Urinary bladder (tissue), 4 donors: ENCODE data around the gene NCKAP5. TPM values are rescaled to one million over a fixed set of nuclear protein-coding genes. Genes with fewer than 3 reads are reported as not detected.

Experiments
- DNase-seq: peaks from one replicate; pipeline ENCODE4 v3.0.0-alpha.2; 2015; ENCODE audit errors: extremely low spot score
- H3K27ac ChIP-seq: one replicate; pipeline ENCODE4 v1.5.1; 2013; ENCODE audit warnings: low read depth, mild to moderate bottlenecking, moderate library complexity
- H3K36me3 ChIP-seq: one replicate; pipeline ENCODE4 v1.6.1; 2013; ENCODE audit warnings: mild to moderate bottlenecking, moderate library complexity; ENCODE audit not compliant: insufficient read depth
- H3K4me1 ChIP-seq: one replicate; pipeline ENCODE4 v1.6.1; 2013; ENCODE audit warnings: mild to moderate bottlenecking, moderate library complexity; ENCODE audit not compliant: insufficient read depth
- H3K4me3 ChIP-seq: one replicate; pipeline ENCODE4 v1.5.1; 2013; ENCODE audit warnings: low read depth, low read length
- WGBS: extraction: QIAGEN DNeasy Blood & Tissue Kit; methylation state at CpG from one replicate; pipeline ENCODE4 v1.1.7; 2013; 5-methylcytosine and 5-hydroxymethylcytosine counted together
- polyA plus RNA-seq: library from polyadenylated mRNA; stranded (reverse); fragments of 200-250 nt; gene quantifications from one replicate; pipeline ENCODE4 v1.2.3, GENCODE V29; 2013
- total RNA-seq: library from RNA; depleted of rRNA; stranded (reverse); fragments of >200 nt; gene quantifications from one replicate; pipeline ENCODE4 v1.2.3, GENCODE V29; 2014
- donor health status: healthy with polysubstance abuse.
- donor health status: healthy.

The NCKAP5 gene
- total and polyA plus RNA-seq, 2 donors = 0.32 to 14.4 TPM

DNA sequence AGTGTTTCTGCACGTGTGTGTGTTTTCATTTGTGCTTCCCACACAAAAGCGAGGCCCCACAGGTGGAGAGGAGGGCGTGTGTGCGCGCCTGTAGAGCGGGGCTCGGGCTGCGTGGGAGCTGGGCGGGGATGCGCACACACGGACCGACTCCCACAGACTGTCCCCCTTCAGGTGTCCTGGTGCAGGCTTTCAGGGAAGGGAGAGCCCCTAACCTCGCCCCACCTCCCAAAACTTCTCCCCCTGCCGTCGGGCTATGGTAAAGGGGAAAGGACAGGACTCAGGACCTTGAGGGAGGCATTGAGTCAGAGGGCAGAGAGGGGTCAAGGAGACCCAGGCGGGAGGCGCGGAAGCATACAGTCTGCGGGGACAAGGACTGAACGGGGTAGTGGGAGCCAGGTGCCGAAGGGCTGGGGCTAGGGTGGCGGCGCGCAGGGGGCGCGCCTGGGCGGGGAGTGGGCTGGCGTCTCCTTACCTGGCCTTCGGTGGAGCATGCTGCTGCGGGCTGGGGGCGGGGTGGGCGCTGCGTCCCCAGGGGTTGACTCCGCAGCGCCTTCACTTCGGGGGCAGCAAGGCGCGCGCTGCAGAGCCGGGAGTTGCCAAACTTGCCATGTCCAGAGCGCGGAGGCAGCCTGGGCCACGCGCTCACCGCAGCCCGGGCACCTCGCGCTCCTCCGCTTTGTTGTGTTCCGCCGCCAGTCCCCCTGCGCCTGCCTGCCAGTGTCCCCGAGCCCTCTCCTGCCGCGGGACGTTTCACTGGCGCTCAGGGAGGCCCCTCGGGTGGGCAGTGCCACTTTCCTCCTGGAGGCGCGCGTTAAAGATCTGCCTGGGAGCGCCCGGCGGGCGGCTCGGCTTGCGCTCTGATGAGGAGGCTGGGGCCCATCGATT lies 302.0 kb downstream of the NCKAP5 start:
- peak overlapping the region; percentile 41 for H3K4me3 ChIP-seq
- no peak for DNase-seq
- H3K36me3 ChIP-seq = no peaks in the 10 kb centered on the region
- 4% methylated on average over 68 of the region's 68 CpGs for WGBS
- no peaks in the 10 kb centered on the region for H3K4me1 ChIP-seq
- H3K27ac ChIP-seq = no peak overlapping the region

DNA sequence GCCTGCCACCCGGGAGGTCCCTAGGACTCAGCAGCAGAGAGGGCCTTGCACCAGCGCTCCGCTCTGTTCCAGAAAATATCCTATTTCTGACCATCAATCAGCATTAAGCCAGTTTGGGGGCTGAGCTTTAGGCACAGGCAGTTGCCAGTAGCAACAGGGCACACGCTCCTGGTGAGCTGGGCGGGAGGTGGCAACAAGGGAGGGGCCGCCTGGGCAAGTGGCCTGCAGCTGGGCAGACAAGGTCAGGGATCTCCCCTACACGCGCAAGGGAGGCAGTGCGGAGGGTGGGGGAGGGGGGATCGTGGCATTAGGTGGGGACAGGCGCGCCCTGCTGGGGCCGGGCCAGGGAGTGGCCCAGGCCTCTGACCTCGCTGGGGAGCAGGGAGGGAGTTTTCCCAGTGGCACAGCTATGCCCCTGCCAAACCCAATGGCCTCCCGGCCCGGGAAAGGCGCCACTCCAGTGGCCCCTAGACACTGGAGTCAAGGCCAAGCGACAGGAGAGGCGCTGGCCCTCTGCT lies 302.8 kb downstream of the NCKAP5 start:
- WGBS = 28% methylated on average over 19 of the region's 19 CpGs
- no peak overlapping the region for H3K4me3 ChIP-seq
- no peaks in the 10 kb centered on the region for H3K4me1 ChIP-seq
- no peaks in the 10 kb centered on the region for H3K36me3 ChIP-seq
- DNase-seq = no peak
- H3K27ac ChIP-seq = no peak overlapping the region

DNA sequence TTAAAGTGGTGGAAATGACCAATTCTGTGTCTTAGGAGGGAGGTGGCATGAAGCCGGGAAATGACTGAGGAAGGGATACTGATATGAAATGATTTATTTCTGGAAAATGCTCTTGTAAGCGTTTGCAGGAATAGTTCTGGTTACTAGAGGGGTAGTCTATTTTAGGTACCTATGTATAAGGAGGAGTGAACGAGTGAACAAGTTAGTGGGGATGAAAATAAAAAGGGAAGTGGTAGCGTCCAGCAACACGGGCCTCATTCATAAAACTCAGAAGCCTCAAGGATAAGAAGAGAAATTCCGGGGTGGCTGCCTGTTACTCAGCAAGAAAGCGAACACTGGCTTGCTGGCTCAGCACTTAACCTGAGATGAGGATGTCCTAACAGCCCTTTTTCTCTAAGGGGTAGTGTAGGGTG lies 303.3 kb downstream of the NCKAP5 start:
- 43% methylated on average over 7 of the region's 7 CpGs for WGBS
- Histone ChIP-seq H3K4me3 (no peak overlapping the region), H3K4me1 (no peaks in the 10 kb centered on the region), H3K36me3 (no peaks in the 10 kb centered on the region), H3K27ac (no peak overlapping the region)
- DNase-seq = no peak

DNA sequence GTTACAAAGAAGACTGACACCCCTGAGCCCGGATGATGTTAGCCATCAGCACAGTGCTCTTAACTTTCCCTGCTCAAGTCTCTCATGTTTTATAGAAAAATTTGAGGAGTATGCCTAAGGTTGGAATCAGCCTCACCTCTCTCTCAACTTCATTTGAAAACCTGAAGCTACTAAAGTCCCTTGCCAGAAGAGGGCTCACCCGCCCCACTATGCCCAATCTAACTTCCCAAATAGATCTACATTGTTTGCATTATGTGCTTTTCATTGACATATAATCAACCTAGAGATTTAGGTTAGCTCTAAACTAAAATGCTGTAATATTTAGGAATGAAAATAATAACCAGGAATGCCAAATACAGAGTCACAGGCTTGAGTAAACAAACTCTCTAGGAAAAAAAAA lies 305.4 kb downstream of the NCKAP5 start:
- H3K4me3 ChIP-seq = no peak overlapping the region
- 83% methylated on average over 2 of the region's 2 CpGs for WGBS
- no peaks in the 10 kb centered on the region for H3K36me3 ChIP-seq
- DNase-seq = no peak
- no peaks in the 10 kb centered on the region for H3K4me1 ChIP-seq
- H3K27ac ChIP-seq = no peak overlapping the region

DNA sequence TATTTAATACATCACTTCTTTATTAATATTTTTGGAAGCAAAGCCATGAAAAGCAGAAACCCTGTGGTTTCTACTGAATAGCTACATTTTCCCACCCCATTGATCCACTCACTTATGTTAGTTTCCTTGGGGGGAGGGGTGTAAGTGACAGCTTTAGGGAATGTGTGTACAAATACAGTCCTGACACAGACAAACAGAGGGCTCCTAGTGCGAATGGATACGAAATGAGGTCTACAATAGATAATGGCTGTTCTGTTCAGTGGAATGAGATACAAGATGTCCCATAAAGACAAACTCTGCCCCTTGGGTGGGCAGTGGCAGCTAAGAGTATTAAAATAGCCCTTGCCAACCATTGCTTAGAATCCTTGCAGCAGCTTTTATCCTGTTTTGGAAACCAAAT lies 312.9 kb downstream of the NCKAP5 start:
- Histone ChIP-seq H3K4me1 (no peaks in the 10 kb centered on the region), H3K27ac (no peak overlapping the region), H3K4me3 (no peak overlapping the region), H3K36me3 (no peaks in the 10 kb centered on the region)
- DNase-seq = no peak
- 85% methylated on average over 2 of the region's 2 CpGs for WGBS

DNA sequence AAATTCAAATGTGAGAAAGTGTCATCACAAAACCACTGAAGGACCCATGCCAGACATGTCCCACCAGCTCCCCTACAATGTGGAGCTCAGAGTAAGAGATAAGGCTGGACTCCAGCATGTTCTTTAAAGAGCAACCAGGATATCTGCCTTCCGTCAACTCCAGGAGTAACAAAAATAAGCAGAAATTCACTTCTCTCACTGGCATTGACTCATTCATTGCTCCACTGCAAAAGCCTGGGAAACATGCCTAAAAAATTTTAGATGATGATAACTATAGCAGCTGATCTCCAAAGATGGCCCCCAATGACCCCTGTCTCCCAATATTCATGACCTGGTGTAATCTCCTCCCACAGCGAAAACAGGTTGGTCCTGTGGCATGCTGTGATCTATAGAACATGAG lies 314.5 kb downstream of the NCKAP5 start:
- WGBS = 97% methylated on average over 2 of the region's 2 CpGs
- Histone ChIP-seq H3K4me3 (no peak overlapping the region), H3K27ac (no peak overlapping the region), H3K36me3 (no peaks in the 10 kb centered on the region), H3K4me1 (no peaks in the 10 kb centered on the region)
- DNase-seq = no peak

DNA sequence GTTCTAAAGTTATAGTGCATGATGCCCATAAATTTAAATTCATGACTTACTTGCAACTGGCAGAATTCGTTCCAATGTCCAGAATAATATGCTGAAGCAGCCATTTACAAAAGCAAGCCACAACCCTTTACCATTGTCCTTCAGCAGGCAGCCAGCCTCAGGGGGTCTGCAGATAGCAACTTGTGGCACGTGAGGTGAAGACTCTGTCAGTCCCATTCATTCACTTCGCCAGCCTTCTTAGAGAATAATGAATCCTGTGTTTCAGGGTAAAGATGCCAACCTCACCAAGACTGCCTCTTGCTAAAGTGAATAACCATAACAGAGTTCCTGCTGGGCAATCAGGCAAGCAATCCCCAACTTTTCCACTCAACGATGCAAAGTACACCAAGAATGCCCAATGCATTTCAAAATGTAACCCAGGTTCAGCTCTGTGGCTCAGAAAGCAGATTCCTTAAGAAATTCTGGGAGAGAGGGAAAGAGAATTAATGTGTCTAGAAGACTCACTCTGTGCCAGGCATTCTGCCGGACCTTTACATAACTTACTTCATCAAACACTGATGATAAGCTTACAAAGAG lies 315.4 kb downstream of the NCKAP5 start:
- no peak overlapping the region for H3K4me3 ChIP-seq
- no peaks in the 10 kb centered on the region for H3K36me3 ChIP-seq
- H3K27ac ChIP-seq = no peak overlapping the region
- no peaks in the 10 kb centered on the region for H3K4me1 ChIP-seq
- no peak for DNase-seq
- 89% methylated on average over 5 of the region's 5 CpGs for WGBS

DNA sequence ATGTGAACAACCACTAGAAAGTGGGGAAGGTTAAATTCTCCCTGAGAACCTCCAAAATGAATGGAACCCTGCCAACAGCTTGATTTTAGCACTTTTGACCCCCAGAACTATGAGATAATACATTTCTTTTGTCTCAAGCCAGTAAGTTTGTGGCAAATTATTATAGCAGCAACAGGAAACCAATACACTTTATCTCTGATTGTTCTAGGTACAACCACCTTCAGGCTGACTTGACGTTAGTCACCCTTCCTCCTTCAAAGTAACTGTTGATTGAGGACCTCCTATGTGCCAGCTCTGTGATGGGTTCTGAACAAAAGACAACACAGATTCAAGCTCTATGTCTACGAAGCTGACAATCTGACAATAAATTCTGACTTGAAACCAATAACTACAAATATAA lies 318.9 kb downstream of the NCKAP5 start:
- Histone ChIP-seq H3K4me1 (no peaks in the 10 kb centered on the region), H3K36me3 (no peaks in the 10 kb centered on the region), H3K4me3 (no peak overlapping the region), H3K27ac (no peak overlapping the region)
- WGBS = 86% methylated on average over 2 of the region's 2 CpGs
- DNase-seq = no peak

DNA sequence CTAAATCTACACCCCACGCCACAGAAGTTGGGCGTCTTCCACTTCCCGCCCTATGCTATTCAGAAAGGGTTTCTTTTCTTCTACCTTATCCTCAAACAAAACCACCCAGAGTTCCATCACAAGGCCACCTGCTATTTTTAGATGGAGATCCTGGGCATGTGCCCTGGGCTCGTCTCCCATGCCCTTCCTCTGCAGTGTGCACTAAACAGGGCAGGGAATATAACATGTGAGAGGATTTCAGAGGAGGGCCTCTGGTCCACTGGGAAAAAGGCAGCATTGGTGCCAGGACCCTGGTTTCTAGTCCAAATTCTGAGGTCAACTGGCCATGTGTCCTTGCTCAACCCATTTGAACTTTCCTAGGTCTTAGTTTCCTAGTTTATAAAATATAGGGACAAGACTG lies 320.0 kb downstream of the NCKAP5 start:
- 86% methylated on average over 4 of the region's 4 CpGs for WGBS
- Histone ChIP-seq H3K27ac (no peak overlapping the region), H3K4me3 (no peak overlapping the region), H3K4me1 (no peaks in the 10 kb centered on the region), H3K36me3 (no peaks in the 10 kb centered on the region)
- no peak for DNase-seq

DNA sequence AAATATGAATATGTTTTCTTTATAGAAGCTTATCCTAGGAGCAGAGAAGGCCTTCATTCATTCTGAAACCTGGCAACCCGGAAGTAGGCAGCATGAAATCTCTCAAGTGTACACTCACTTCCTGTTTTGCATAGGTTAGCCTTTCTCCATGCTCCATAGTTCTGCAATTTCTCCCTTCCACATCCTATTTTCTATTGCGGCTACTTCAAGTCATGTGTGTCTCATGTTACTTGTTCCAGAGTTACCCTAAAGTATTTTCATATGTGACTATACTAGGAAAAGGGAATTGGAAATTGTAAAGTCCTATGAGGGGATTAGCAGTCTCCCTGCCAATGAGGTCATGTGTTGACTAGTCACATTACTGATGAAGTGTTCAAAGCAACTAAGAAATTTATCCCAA lies 320.6 kb downstream of the NCKAP5 start:
- H3K36me3 ChIP-seq = no peaks in the 10 kb centered on the region
- H3K4me1 ChIP-seq = no peaks in the 10 kb centered on the region
- no peak overlapping the region for H3K27ac ChIP-seq
- no peak for DNase-seq
- WGBS = 77% methylated on average over 2 of the region's 2 CpGs
- H3K4me3 ChIP-seq = no peak overlapping the region

DNA sequence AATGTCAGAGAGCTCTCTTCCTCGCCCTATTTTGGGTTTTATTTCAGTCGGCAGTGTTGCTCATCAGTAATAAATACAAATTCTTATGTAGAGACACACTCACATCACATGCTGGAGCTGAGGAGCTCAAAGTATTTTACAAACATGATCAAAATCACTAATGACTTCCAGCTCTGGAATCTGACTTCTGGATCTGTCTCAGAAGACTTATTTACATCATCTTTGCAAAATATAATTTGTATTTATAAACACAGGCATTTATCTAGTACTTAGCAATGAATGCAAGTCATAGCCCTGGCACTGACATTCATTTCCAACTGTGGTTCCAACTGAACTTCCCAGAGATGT lies 327.1 kb downstream of the NCKAP5 start:
- H3K27ac ChIP-seq = no peak overlapping the region
- H3K4me1 ChIP-seq = peaks cover 2% of the 10 kb centered on the region
- no peak for DNase-seq
- 27% methylated on average over 2 of the region's 2 CpGs for WGBS
- H3K4me3 ChIP-seq = no peak overlapping the region
- H3K36me3 ChIP-seq = no peaks in the 10 kb centered on the region

DNA sequence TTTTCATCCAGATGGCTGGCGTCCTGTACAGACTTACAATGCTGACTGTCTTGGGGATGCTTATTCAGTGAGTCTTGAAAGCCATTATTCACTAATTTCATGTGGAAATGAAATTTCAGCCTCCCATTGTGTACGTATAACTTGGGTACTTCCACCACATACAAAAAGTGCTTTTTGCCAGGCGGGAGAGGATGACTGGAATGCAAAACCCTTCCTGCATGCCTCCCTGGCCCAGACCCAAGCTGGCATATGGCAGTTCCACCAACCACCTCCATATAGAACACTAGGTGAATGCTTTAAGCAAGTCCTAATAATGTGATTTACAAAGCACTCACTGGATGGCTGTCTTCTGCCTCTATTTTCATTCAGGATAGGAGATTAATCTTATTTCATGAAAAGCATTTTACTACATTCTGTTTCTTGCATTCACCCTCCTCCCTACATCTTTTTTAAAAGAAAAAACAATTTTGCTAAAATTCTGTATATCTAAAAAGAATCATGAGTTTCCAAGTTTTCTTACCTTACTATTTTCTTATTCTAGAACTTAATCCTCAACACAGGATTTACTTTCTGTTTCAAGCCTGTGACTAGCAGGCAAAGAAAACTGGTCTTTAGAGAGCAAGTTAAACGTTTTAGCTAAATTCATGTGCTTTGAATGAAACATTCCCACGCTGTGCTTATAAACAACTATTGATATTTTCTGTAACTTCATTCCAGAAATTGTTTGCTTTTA lies 327.6 kb downstream of the NCKAP5 start:
- DNase-seq = no peak
- Histone ChIP-seq H3K4me1 (peaks cover 2% of the 10 kb centered on the region), H3K36me3 (no peaks in the 10 kb centered on the region), H3K27ac (no peak overlapping the region), H3K4me3 (no peak overlapping the region)
- WGBS = 64% methylated on average over 5 of the region's 5 CpGs

DNA sequence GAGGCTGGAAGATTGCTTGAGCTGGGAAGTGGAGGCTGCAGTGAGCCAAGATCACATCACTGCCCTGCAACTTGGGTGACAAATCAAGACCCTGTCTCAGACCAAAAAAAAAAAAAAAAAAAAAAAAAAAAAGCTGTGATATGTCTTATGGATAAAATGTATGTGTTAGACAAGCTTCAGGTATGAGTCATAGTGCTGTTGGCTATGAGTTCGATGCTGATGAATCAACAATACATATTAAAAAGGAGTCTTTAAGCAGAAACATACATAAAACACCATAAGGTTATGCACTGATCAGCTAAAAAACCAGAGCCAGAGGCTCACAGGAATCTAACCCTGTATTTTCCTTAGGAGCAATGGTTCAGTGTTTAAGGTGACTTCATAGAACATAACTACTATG lies 332.3 kb downstream of the NCKAP5 start:
- Histone ChIP-seq H3K4me3 (no peak overlapping the region), H3K4me1 (peaks cover 2% of the 10 kb centered on the region), H3K36me3 (no peaks in the 10 kb centered on the region), H3K27ac (no peak overlapping the region)
- 94% methylated on average over 1 of the region's 1 CpG for WGBS
- no peak for DNase-seq

DNA sequence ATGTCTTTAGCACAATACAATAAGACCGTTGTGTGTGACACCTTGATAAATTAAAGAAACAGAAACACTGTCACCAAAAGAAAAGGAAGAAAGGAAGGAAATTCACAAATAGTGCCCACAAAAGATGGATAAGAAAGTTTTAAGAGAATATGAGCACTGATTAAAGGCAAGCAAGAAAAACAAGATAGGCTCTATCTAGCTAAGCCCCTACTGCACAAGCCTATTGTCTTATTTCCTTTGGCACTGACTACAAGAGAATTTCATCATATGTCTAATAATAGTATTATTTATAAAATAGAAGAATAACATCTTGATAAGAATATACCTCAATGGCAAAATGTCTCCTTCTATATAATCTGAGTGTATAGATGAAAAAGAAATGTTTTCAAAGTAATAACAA lies 335.7 kb downstream of the NCKAP5 start:
- Histone ChIP-seq H3K36me3 (no peaks in the 10 kb centered on the region), H3K4me1 (no peaks in the 10 kb centered on the region), H3K4me3 (no peak overlapping the region), H3K27ac (no peak overlapping the region)
- no peak for DNase-seq
- 79% methylated on average over 1 of the region's 1 CpG for WGBS
